GM12875 (cell line): ENCODE data around the gene FGFR2.

ENCODE experiments used
- H3K4me3 ChIP-seq: one replicate; pipeline ENCODE4 v1.5.1; 2011; ENCODE audit warnings: low read depth, low read length, control low read depth
- TF ChIP-seq, protein P1 (sequence below): IDR thresholded peaks from 2 replicates; pipeline ENCODE4 v1.5.1; 2011; ENCODE audit warnings: low read depth, mild to moderate bottlenecking, control low read depth, inconsistent platforms, low read length, moderate library complexity, borderline replicate concordance; ENCODE audit not compliant: insufficient read depth

Gene FGFR2

GRCh38 chr10:121611393-121612159 lies 13.3 kb upstream of the FGFR2 start:
- no peak overlapping the region for H3K4me3 ChIP-seq

GRCh38 chr10:121610798-121611323 lies 12.6 kb upstream of the FGFR2 start:
- no peak overlapping the region for H3K4me3 ChIP-seq
- TF ChIP-seq, protein P1, sequence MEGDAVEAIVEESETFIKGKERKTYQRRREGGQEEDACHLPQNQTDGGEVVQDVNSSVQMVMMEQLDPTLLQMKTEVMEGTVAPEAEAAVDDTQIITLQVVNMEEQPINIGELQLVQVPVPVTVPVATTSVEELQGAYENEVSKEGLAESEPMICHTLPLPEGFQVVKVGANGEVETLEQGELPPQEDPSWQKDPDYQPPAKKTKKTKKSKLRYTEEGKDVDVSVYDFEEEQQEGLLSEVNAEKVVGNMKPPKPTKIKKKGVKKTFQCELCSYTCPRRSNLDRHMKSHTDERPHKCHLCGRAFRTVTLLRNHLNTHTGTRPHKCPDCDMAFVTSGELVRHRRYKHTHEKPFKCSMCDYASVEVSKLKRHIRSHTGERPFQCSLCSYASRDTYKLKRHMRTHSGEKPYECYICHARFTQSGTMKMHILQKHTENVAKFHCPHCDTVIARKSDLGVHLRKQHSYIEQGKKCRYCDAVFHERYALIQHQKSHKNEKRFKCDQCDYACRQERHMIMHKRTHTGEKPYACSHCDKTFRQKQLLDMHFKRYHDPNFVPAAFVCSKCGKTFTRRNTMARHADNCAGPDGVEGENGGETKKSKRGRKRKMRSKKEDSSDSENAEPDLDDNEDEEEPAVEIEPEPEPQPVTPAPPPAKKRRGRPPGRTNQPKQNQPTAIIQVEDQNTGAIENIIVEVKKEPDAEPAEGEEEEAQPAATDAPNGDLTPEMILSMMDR = no peak

More at GRCh38 chr10:121611393-121612159, 13.3 kb upstream of the FGFR2 start:
- TF ChIP-seq, protein P1 = no peak

DNA sequence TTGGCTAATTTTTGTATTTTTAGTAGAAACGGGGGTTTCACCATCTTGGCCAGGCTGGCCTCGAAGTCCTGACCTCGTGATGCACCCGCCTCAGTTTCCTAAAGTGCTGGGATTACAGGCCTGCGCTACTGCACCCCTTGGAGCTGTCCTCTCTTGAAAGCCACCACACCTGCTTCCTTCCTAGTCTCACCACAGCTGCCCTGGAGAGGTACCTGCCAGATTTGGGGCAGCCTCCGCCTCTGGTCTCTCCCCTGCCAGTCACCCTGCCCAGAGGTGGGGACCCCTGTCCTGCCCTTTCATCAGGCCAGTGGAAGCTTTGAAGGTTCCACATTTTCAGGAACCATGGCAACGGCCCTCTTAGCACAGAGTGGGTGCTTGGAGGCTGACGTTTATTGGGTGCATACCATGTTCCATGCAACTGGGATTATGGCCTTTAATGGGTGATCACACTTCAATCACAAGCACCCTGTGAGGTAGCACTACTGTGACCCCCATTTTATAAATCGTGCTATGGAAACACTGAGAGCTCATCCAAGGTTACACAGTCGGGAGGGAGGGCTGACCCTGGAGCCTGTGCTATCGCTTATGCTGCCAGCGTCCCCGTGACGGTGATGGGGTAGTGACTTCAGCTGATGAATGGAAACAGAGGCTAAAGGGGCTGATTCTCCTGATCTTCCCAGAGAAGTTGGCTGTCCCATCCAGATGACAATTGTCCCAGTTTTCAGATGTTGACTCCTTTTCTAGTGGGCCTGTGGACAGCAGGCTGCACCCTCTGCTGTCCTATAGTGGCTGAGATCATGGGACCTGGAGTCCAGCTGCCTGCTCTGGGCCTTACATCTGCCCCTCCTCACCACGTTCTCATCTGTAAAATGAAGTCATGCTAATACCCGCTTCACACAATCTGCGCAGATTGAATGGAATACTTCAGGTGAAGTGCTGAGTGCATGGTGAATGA lies 11.5 kb upstream of the FGFR2 start:
- no peak overlapping the region for H3K4me3 ChIP-seq
- TF ChIP-seq, protein P1 = no peak

GRCh38 chr10:121608469-121609190 lies 10.4 kb upstream of the FGFR2 start:
- TF ChIP-seq, protein P1 = peak; percentile 82
- H3K4me3 ChIP-seq = no peak overlapping the region

DNA sequence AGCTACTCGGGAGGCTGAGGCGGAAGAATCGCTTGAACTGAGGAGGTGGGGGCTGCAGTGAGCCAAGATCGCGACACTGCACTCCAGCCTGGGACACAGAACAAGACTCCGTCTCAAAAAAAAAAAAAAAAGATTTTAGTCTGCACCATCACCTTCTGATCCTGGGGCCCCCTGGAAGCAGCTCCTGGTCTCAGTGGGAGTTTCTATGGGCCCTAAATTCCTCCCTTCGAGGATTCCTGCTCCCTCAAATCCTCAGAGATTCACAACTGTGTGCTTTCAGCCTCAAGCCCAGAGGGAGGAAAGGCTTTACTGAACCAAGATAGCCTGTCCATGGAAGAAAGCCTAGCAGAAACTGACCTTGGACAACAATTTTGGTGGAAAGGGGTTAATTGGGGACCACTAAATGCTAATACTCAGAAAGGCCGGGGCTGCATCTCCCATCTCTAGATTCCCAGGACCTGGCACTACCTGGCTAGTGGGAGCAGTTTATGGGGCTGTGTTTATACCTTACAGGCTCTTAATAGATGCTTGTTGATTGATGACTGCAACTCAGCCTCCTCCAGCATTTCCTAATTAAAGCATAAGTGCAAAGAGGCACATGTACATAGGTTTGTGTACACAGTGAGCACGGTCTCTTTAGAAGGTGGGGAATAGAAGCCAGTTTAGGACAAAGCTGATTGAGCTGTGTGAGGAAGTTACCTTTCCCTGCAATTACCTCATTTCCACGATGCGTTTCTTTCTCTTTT lies 9.2 kb upstream of the FGFR2 start:
- TF ChIP-seq, protein P1 = no peak
- no peak overlapping the region for H3K4me3 ChIP-seq

GRCh38 chr10:121605708-121606107 lies 7.5 kb upstream of the FGFR2 start:
- TF ChIP-seq, protein P1 = no peak
- no peak overlapping the region for H3K4me3 ChIP-seq
